OCI-LY7 (cell line): ENCODE measurements around the gene TMEM107.

Experiments used
- EZH2phosphoT487 ChIP-seq: fragments of 200-600 bp; sonication (generic); IDR thresholded peaks from 2 replicates; pipeline ENCODE4 v1.6.1; 2018; ENCODE audit warnings: low read depth, borderline replicate concordance, mild to moderate bottlenecking, mixed run types, antibody characterized with exemption, low read length, moderate library complexity, mixed read lengths
- TF ChIP-seq, protein P1 (sequence below): fragments of 200-600 bp; sonication (generic); conservative IDR thresholded peaks from 2 replicates; pipeline ENCODE4 v1.5.1; 2014; ENCODE audit warnings: mild to moderate bottlenecking, antibody characterized with exemption, low read length, moderate library complexity, mixed read lengths

DNA sequence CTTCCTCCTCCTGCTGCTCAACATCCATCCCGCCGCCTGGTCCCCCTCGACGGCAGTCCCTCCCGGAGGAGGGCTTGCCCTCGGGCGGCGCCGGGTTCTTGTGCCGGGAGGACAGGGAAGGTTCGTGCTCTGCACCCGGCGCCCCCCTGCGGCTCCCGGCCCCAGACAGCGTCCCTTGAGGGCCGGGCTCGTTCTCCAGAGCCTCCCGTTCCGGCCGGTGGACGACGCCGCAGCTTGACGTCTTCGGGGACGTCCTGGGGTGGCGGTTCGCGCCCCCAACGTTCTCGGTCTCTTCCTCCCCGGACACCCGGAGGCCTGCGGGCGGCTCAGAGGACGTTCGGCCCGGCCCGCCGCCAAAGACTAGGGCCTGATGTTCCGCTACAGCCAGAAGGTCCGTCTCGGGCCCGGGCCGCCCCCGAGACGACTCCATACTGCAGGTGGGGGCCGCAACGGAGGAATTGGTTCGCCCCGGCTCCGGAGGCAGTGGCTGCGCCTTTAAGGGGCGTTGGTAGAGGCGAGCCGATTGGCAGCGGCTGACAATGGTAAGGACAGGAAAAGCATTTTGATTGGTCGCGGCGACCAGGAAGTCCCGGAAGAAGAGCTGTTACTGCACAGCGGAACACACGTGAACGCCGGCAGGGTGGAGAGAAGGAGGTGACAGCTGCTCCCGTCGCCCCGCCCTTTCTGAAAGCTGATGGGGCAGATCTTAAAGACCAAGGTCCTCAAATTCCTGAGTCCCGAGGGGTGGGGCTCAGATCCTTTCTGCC is 13.7 kb upstream of the TMEM107 start, which contains the start of gene BORCS6:
- TF ChIP-seq, protein P1, sequence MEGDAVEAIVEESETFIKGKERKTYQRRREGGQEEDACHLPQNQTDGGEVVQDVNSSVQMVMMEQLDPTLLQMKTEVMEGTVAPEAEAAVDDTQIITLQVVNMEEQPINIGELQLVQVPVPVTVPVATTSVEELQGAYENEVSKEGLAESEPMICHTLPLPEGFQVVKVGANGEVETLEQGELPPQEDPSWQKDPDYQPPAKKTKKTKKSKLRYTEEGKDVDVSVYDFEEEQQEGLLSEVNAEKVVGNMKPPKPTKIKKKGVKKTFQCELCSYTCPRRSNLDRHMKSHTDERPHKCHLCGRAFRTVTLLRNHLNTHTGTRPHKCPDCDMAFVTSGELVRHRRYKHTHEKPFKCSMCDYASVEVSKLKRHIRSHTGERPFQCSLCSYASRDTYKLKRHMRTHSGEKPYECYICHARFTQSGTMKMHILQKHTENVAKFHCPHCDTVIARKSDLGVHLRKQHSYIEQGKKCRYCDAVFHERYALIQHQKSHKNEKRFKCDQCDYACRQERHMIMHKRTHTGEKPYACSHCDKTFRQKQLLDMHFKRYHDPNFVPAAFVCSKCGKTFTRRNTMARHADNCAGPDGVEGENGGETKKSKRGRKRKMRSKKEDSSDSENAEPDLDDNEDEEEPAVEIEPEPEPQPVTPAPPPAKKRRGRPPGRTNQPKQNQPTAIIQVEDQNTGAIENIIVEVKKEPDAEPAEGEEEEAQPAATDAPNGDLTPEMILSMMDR, result peak; percentile 52
- TF ChIP-seq EZH2phosphoT487, result no peak
